ENCODE results near the gene VPS37B.

Gene VPS37B

DNA sequence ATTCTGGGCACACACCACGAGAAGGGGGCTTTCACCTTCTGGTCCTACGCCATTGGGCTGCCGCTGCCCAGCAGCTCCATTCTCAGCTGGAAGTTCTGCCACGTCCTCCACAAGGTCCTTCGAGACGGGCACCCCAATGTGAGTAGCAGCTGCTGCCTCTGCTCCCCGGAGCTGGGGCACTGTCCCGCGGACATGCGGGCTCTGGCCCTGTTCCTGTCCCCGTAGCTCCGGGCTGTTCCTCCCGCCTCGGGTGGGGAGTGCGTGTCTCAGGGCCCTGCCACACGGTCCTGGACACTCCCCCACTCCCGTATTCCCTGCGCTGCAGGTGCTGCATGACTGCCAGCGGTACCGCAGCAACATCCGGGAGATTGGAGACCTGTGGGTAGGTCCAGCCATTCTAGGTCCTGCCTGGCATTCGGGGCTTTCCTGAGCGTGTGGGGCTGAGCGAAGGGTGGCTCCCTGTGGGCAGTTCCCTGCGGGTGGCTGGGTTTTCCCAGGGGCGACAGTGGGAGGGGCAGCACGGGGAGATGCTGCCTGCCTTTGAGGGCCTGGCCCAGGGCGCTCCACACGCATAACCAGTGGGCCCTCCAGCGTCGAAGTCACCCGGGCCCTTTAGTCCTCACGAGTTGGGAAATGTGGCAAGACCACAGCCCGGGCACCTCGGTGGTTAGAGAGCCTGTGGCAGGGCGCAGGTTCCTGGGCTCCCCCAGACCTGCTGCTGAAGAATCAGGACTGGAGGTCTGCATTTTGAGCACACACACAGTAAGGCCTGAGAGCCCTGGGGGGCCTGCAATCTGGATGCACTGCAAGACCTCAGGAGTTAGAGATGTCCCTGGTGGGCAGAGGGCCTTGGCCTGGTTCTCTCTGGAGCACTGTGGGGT, 47.2 kb downstream of the VPS37B start:
- TF ChIP-seq CTCF (IDR thresholded peaks at IDR 0.05; ENCODE audit: extremely low read depth, insufficient read depth, missing control alignments), result no peak
- no peak for DNase-seq (ENCODE audit: low spot score)
- in situ Hi-C loops (cut with MboI; ENCODE audit: low pct_unique_long_range_greater_than_20kb, low sequenced_read_pairs, unreplicated experiment), result loop anchor here (25.0 kb wide), 1 partner anchor 389 kb away; the partner anchor contains the start of genes MPHOSPH9 and MTRFR

- in situ Hi-C loops (cut with MboI; ENCODE audit: low pct_unique_long_range_greater_than_20kb, low sequenced_read_pairs, unreplicated experiment), result loop anchor here (25.0 kb wide), 1 partner anchor 389 kb away; the partner anchor contains the start of genes MPHOSPH9 and MTRFR
- TF ChIP-seq CTCF (IDR thresholded peaks at IDR 0.05; ENCODE audit: extremely low read depth, insufficient read depth, missing control alignments), result no peak
- no peak for DNase-seq (ENCODE audit: low spot score)
Measured at GRCh38 chr12:122847921-122848421, 48.0 kb downstream of the VPS37B start.

GRCh38 chr12:122847516-122847836, 48.4 kb downstream of the VPS37B start:
- in situ Hi-C loops (cut with MboI; ENCODE audit: low pct_unique_long_range_greater_than_20kb, low sequenced_read_pairs, unreplicated experiment), result loop anchor here (25.0 kb wide), 1 partner anchor 390 kb away; the partner anchor contains the start of genes MPHOSPH9 and MTRFR
- no peak for DNase-seq (ENCODE audit: low spot score)
- no peak for TF ChIP-seq CTCF (IDR thresholded peaks at IDR 0.05; ENCODE audit: extremely low read depth, insufficient read depth, missing control alignments)

GRCh38 chr12:122846622-122847515, 49.1 kb downstream of the VPS37B start:
- no peak for DNase-seq (ENCODE audit: low spot score)
- in situ Hi-C loops (cut with MboI; ENCODE audit: low pct_unique_long_range_greater_than_20kb, low sequenced_read_pairs, unreplicated experiment), result loop anchor here (25.0 kb wide), 1 partner anchor 390 kb away; the partner anchor contains the start of genes MPHOSPH9 and MTRFR
- no peak for TF ChIP-seq CTCF (IDR thresholded peaks at IDR 0.05; ENCODE audit: extremely low read depth, insufficient read depth, missing control alignments)

GRCh38 chr12:122845865-122846621, 49.9 kb downstream of the VPS37B start:
- no peak for TF ChIP-seq CTCF (IDR thresholded peaks at IDR 0.05; ENCODE audit: extremely low read depth, insufficient read depth, missing control alignments)
- in situ Hi-C loops (cut with MboI; ENCODE audit: low pct_unique_long_range_greater_than_20kb, low sequenced_read_pairs, unreplicated experiment), result loop anchor here (25.0 kb wide), 1 partner anchor 391 kb away; the partner anchor contains the start of genes MPHOSPH9 and MTRFR
- no peak for DNase-seq (ENCODE audit: low spot score)
